ENCODE data around the gene IPPK. TPM values are rescaled to one million over a fixed set of nuclear protein-coding genes. Genes with fewer than 3 reads are reported as not detected.
"Not testable (repeated sequence)": the region's sequence is repeated elsewhere in the genome, so short reads cannot be mapped to it uniquely, and the experiment has no call there.

IPPK gene
- total and polyA plus RNA-seq, 2 experiments from 2014 or later = 10.7 to 17.8 TPM

DNA sequence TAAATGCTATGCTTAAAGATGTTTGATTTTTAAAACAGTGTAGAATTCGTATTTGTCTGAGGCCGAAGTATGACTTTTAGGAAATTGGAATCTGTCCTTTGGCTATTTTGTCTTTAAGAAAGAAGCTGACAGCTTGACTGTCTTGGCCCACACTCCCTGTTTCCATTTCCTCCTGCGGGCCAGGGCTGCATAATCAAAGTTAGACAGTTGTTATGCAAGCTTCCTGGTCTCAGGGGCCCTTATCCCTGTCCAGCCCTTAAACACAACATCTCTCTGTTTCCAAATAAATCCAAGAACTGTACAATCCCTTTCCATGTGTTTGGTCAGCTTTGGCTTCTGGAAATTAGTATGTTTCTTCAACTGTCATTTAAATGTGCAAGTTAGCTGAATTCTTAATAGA, 79.6 kb downstream of the IPPK start:
- Histone ChIP-seq H3K27me3 (replicated peaks; ENCODE audit: insufficient read depth) (no peaks in the 10 kb centered on the region), H3K4me1 (ENCODE audit: insufficient read depth) (peaks cover 16% of the 10 kb centered on the region), H3K36me3 (ENCODE audit: low read depth) (no peaks in the 10 kb centered on the region), H3K9me3 (ENCODE audit: low read depth) (no peaks in the 10 kb centered on the region), H3K79me2 (ENCODE audit: insufficient read depth) (no peaks in the 10 kb centered on the region), H2AFZ (peak overlapping the region; percentile 49), H3K4me2 (ENCODE audit: unreplicated experiment) (no peak overlapping the region), H3K9me2 (ENCODE audit: insufficient read depth) (no peaks in the 10 kb centered on the region), H3K9ac (no peak overlapping the region), H3F3A (ENCODE audit: insufficient read depth) (0 out of 2 replicates have a peak, but pooled peaks cover 4% of the 10 kb centered on the region), H4K20me1 (ENCODE audit: insufficient read depth) (no peaks in the 10 kb centered on the region), H3K4me3 (no peak overlapping the region), H3K27ac (no peak overlapping the region)
- 5 to 8% methylated on average over 3 of the region's 3 CpGs for WGBS, 2 experiments (ENCODE audit: low coverage in 1 of 2, low lambda C conversion rate in 2 of 2, missing lambda C conversion rate in 2 of 2)
- in situ Hi-C loops (cut with MboI) = no loop called here
- TF ChIP-seq EZH2phosphoT487 (IDR thresholded peaks at IDR 0.05; ENCODE audit: insufficient read depth, low read depth) = no peak
- TF ChIP-seq EZH2 (IDR thresholded peaks at IDR 0.05; ENCODE audit: insufficient read depth, poor library complexity, severe bottlenecking) = no peak
- DNase-seq = peak; percentile 62

DNA sequence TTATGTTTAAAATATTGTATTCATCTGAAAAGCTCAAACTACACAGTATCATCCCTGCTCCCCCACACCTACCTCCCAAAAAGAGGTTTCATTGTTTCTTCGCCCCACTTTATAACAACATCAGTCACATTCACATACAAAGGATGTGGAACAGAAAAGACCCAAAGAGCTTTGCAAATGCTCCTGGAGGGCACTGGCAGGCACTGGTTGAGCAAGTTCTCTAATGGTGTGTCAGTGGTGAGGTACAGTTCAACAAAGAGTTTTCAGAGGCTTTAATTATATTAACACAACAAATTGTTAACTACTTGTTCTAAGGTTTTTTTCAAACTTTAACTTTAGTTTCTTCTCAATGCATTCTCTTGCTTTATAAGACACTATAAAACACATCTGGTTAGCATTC, 80.0 kb downstream of the IPPK start:
- H3K9me3 ChIP-seq (ENCODE audit: low read depth) = no peaks in the 10 kb centered on the region
- no peak overlapping the region for H3K4me2 ChIP-seq (ENCODE audit: unreplicated experiment)
- no peak overlapping the region for H3K27ac ChIP-seq
- H2AFZ ChIP-seq = peak overlapping the region; percentile 49
- 0 out of 2 replicates have a peak, but pooled peaks cover 4% of the 10 kb centered on the region for H3F3A ChIP-seq (ENCODE audit: insufficient read depth)
- no peak overlapping the region for H3K4me3 ChIP-seq
- DNase-seq = no peak
- no peaks in the 10 kb centered on the region for H3K79me2 ChIP-seq (ENCODE audit: insufficient read depth)
- H3K36me3 ChIP-seq (ENCODE audit: low read depth) = no peaks in the 10 kb centered on the region
- H3K9me2 ChIP-seq (ENCODE audit: insufficient read depth) = no peaks in the 10 kb centered on the region
- no peaks in the 10 kb centered on the region for H4K20me1 ChIP-seq (ENCODE audit: insufficient read depth)
- TF ChIP-seq EZH2 (IDR thresholded peaks at IDR 0.05; ENCODE audit: insufficient read depth, poor library complexity, severe bottlenecking) (no peak), EZH2phosphoT487 (IDR thresholded peaks at IDR 0.05; ENCODE audit: insufficient read depth, low read depth) (no peak)
- no peak overlapping the region for H3K9ac ChIP-seq
- H3K4me1 ChIP-seq (ENCODE audit: insufficient read depth) = peaks cover 16% of the 10 kb centered on the region
- 89 to 100% methylated on average over 1 of the region's 1 CpG for WGBS, 2 experiments (ENCODE audit: low coverage in 1 of 2, low lambda C conversion rate in 2 of 2, missing lambda C conversion rate in 2 of 2)
- in situ Hi-C loops (cut with MboI) = no loop called here
- no peaks in the 10 kb centered on the region for H3K27me3 ChIP-seq (replicated peaks; ENCODE audit: insufficient read depth)

GRCh38 chr9:92576175-92576574, 93.8 kb downstream of the IPPK start:
- H3K27me3 ChIP-seq (replicated peaks; ENCODE audit: insufficient read depth) = no peaks in the 10 kb centered on the region
- H3K9me2 ChIP-seq (ENCODE audit: insufficient read depth) = no peaks in the 10 kb centered on the region
- no peak for TF ChIP-seq EZH2phosphoT487 (IDR thresholded peaks at IDR 0.05; ENCODE audit: insufficient read depth, low read depth)
- TF ChIP-seq EZH2 (IDR thresholded peaks at IDR 0.05; ENCODE audit: insufficient read depth, poor library complexity, severe bottlenecking) = no peak
- WGBS, 2 experiments (ENCODE audit: low coverage in 1 of 2, low lambda C conversion rate in 2 of 2, missing lambda C conversion rate in 2 of 2) = 46 to 53% methylated on average over 1 of the region's 1 CpG
- no peak for DNase-seq
- H3K9me3 ChIP-seq (ENCODE audit: low read depth) = no peaks in the 10 kb centered on the region
- H3K4me1 ChIP-seq (ENCODE audit: insufficient read depth) = no peaks in the 10 kb centered on the region
- no peak overlapping the region for H3K4me3 ChIP-seq
- H2AFZ ChIP-seq = 0 out of 2 replicates have a peak overlapping the region, but pooled peaks have one; percentile 3
- no peaks in the 10 kb centered on the region for H3F3A ChIP-seq (ENCODE audit: insufficient read depth)
- H3K36me3 ChIP-seq (ENCODE audit: low read depth) = no peaks in the 10 kb centered on the region
- H3K4me2 ChIP-seq (ENCODE audit: unreplicated experiment) = no peak overlapping the region
- H3K27ac ChIP-seq = no peak overlapping the region
- H3K9ac ChIP-seq = no peak overlapping the region
- H3K79me2 ChIP-seq (ENCODE audit: insufficient read depth) = no peaks in the 10 kb centered on the region
- no peaks in the 10 kb centered on the region for H4K20me1 ChIP-seq (ENCODE audit: insufficient read depth)
- in situ Hi-C loops (cut with MboI) = no loop called here

- in situ Hi-C loops (cut with MboI); DNase-seq; H4K20me1 ChIP-seq (ENCODE audit: insufficient read depth); H3K9me3 ChIP-seq (ENCODE audit: low read depth); H3K4me3 ChIP-seq; H3K27me3 ChIP-seq (replicated peaks; ENCODE audit: insufficient read depth); H3K4me2 ChIP-seq (ENCODE audit: unreplicated experiment); H3F3A ChIP-seq (ENCODE audit: insufficient read depth); H3K27ac ChIP-seq; H2AFZ ChIP-seq; H3K36me3 ChIP-seq (ENCODE audit: low read depth); H3K9me2 ChIP-seq (ENCODE audit: insufficient read depth); H3K4me1 ChIP-seq (ENCODE audit: insufficient read depth); H3K9ac ChIP-seq; H3K79me2 ChIP-seq (ENCODE audit: insufficient read depth): not testable (repeated sequence)
- WGBS, 2 experiments (ENCODE audit: low coverage in 1 of 2, low lambda C conversion rate in 2 of 2, missing lambda C conversion rate in 2 of 2) = 91 to 94% methylated on average over 13 to 14 of the region's 14 CpGs
Observed at GRCh38 chr9:92573612-92574011, 96.3 kb downstream of the IPPK start.

- H3K9ac ChIP-seq; H3K79me2 ChIP-seq (ENCODE audit: insufficient read depth); H3K36me3 ChIP-seq (ENCODE audit: low read depth); H3K9me3 ChIP-seq (ENCODE audit: low read depth); H3K27me3 ChIP-seq (replicated peaks; ENCODE audit: insufficient read depth); H4K20me1 ChIP-seq (ENCODE audit: insufficient read depth); H3K9me2 ChIP-seq (ENCODE audit: insufficient read depth); in situ Hi-C loops (cut with MboI); H3F3A ChIP-seq (ENCODE audit: insufficient read depth); H3K4me2 ChIP-seq (ENCODE audit: unreplicated experiment); H2AFZ ChIP-seq; H3K4me3 ChIP-seq; H3K27ac ChIP-seq; DNase-seq; H3K4me1 ChIP-seq (ENCODE audit: insufficient read depth): not testable (repeated sequence)
- WGBS, 2 experiments (ENCODE audit: low coverage in 1 of 2, low lambda C conversion rate in 2 of 2, missing lambda C conversion rate in 2 of 2) = 73 to 79% methylated on average over 2 of the region's 2 CpGs
Observed at GRCh38 chr9:92571871-92572270, 98.1 kb downstream of the IPPK start.

Data from GM23248 (cell line).